Measurements from ENCODE around the gene C1orf53.

GRCh38 chr1:197928849-197929336 is 26.5 kb downstream of the C1orf53 start:
- TF ChIP-seq CTCF (IDR thresholded peaks at IDR 0.05; ENCODE audit: borderline replicate concordance, extremely low read depth, low read length, poor library complexity, severe bottlenecking) (no peak), EZH2 (IDR thresholded peaks at IDR 0.05; ENCODE audit: borderline replicate concordance, low read depth, low read length, severe bottlenecking) (no peak)

Data from DND-41 (cell line).